ENCODE measurements around the gene NES. TPM values are rescaled to one million over a fixed set of nuclear protein-coding genes. Genes with fewer than 3 reads are reported as not detected.

Gene NES
- total RNA-seq, 4 donors from 2014 or later, result 59.9 to 65.3 (median 63.9) TPM

DNA sequence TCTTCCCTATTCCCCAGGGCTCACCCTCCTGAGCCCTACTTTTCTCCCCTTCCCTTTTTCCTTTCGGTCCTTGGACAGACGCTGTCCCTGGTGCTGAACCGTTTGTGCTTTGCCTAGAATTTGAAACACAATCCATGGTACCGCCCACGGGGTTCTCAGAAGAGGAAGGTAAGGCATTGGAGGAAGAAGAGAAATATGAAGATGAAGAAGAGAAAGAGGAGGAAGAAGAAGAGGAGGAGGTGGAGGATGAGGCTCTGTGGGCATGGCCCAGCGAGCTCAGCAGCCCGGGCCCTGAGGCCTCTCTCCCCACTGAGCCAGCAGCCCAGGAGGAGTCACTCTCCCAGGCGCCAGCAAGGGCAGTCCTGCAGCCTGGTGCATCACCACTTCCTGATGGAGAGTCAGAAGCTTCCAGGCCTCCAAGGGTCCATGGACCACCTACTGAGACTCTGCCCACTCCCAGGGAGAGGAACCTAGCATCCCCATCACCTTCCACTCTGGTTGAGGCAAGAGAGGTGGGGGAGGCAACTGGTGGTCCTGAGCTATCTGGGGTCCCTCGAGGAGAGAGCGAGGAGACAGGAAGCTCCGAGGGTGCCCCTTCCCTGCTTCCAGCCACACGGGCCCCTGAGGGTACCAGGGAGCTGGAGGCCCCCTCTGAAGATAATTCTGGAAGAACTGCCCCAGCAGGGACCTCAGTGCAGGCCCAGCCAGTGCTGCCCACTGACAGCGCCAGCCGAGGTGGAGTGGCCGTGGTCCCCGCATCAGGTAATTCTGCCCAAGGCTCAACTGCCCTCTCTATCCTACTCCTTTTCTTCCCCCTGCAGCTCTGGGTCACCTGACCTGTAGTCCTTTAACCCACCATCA lies 24.8 kb downstream of the NES start:
- Histone ChIP-seq H3K27ac (no peak overlapping the region), H3K27me3 (peaks cover 0 to 66% of the 10 kb centered on the region in 2 donors), H3K36me3 (no peaks in the 10 kb centered on the region), H3K9me3 (no peaks in the 10 kb centered on the region), H3K4me1 (peaks cover 0 to 11% (median 9%) of the 10 kb centered on the region in 4 donors), H3K4me3 (no peak overlapping the region)
- TF ChIP-seq POLR2A (IDR thresholded peaks at IDR 0.05) (no peak), EP300 (IDR thresholded peaks at IDR 0.05) (no peak)
- TF ChIP-seq, protein P1, sequence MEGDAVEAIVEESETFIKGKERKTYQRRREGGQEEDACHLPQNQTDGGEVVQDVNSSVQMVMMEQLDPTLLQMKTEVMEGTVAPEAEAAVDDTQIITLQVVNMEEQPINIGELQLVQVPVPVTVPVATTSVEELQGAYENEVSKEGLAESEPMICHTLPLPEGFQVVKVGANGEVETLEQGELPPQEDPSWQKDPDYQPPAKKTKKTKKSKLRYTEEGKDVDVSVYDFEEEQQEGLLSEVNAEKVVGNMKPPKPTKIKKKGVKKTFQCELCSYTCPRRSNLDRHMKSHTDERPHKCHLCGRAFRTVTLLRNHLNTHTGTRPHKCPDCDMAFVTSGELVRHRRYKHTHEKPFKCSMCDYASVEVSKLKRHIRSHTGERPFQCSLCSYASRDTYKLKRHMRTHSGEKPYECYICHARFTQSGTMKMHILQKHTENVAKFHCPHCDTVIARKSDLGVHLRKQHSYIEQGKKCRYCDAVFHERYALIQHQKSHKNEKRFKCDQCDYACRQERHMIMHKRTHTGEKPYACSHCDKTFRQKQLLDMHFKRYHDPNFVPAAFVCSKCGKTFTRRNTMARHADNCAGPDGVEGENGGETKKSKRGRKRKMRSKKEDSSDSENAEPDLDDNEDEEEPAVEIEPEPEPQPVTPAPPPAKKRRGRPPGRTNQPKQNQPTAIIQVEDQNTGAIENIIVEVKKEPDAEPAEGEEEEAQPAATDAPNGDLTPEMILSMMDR (IDR thresholded peaks at IDR 0.05), result no peak
- no peak for DNase-seq (ENCODE audit: low spot score in 2 of 2)
- WGBS, 2 donors, result 42 to 48% methylated on average over 12 to 16 of the region's 16 CpGs

DNA sequence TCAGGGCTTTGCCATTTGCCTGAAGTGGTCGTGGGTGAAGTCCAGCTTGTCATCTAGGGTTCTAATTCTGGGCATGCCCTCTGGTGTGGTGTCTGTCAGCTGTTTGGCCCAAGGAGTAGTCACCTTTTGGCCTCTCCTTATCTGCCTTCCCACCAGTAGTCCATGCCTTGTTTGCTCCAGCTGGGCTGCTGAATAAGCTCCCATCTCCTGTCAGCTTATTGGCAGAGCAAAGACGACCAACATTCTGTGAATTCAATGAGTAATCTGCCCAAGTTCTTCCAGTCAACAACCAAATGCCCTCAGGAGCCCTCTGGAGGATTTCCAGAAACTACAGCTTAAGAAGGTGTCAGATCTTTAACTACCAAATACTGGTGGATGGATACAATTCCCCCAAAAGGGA lies 28.3 kb downstream of the NES start:
- Histone ChIP-seq H3K4me3 (no peak overlapping the region), H3K4me1 (no peaks in the 10 kb centered on the region), H3K27me3 (peaks cover 0 to 82% of the 10 kb centered on the region in 2 donors), H3K36me3 (no peaks in the 10 kb centered on the region), H3K27ac (no peak overlapping the region), H3K9me3 (no peaks in the 10 kb centered on the region)
- WGBS, 2 donors, result 20 to 34% methylated on average over 2 of the region's 2 CpGs
- no peak for DNase-seq (ENCODE audit: low spot score in 2 of 2)
- no peak for TF ChIP-seq EP300 (IDR thresholded peaks at IDR 0.05)
- TF ChIP-seq, protein P1 (IDR thresholded peaks at IDR 0.05), result no peak
- no peak for TF ChIP-seq POLR2A (IDR thresholded peaks at IDR 0.05)

DNA sequence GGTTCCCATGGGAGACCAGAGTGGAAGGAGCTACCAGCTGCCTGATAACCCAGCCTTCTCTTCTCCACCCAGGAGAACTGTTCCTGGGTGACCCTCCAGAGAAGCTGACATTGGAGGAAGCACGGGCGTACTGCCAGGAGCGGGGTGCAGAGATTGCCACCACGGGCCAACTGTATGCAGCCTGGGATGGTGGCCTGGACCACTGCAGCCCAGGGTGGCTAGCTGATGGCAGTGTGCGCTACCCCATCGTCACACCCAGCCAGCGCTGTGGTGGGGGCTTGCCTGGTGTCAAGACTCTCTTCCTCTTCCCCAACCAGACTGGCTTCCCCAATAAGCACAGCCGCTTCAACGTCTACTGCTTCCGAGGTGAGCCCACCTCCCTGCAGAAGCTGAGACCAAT lies 28.7 kb downstream of the NES start:
- DNase-seq (ENCODE audit: low spot score in 2 of 2), result no peak
- peaks cover 0 to 82% of the 10 kb centered on the region in 2 donors for H3K27me3 ChIP-seq
- H3K36me3 ChIP-seq, result no peaks in the 10 kb centered on the region
- no peaks in the 10 kb centered on the region for H3K4me1 ChIP-seq
- 78 to 79% methylated on average over 9 to 10 of the region's 10 CpGs for WGBS, 2 donors
- H3K27ac ChIP-seq, result no peak overlapping the region
- no peaks in the 10 kb centered on the region for H3K9me3 ChIP-seq
- TF ChIP-seq, protein P1 (IDR thresholded peaks at IDR 0.05), result no peak
- TF ChIP-seq POLR2A (IDR thresholded peaks at IDR 0.05), result no peak
- no peak overlapping the region for H3K4me3 ChIP-seq

DNA sequence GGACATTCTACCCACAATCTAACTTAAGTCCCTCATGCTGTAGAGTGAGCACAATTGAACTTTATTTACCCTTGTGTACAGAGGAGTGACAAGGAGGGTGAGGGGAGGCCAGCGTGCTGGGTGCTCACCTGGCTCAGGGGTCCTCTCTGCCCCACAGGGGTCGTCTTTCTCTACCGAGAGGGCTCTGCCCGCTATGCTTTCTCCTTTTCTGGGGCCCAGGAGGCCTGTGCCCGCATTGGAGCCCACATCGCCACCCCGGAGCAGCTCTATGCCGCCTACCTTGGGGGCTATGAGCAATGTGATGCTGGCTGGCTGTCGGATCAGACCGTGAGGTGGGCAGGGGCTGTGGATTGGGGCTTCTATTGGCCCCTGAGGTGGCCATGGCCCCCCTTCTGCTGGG lies 29.9 kb downstream of the NES start:
- Histone ChIP-seq H3K27ac (no peak overlapping the region), H3K9me3 (no peaks in the 10 kb centered on the region), H3K4me1 (peaks cover 0 to 1% (median under 1%) of the 10 kb centered on the region in 4 donors), H3K36me3 (no peaks in the 10 kb centered on the region), H3K4me3 (no peak overlapping the region), H3K27me3 (peaks cover 0 to 93% of the 10 kb centered on the region in 2 donors)
- DNase-seq (ENCODE audit: low spot score in 2 of 2), result no peak
- TF ChIP-seq POLR2A (IDR thresholded peaks at IDR 0.05), result no peak
- no peak for TF ChIP-seq EP300 (IDR thresholded peaks at IDR 0.05)
- TF ChIP-seq, protein P1 (IDR thresholded peaks at IDR 0.05), result no peak
- WGBS, 2 donors, result 64 to 75% methylated on average over 8 to 10 of the region's 10 CpGs

DNA sequence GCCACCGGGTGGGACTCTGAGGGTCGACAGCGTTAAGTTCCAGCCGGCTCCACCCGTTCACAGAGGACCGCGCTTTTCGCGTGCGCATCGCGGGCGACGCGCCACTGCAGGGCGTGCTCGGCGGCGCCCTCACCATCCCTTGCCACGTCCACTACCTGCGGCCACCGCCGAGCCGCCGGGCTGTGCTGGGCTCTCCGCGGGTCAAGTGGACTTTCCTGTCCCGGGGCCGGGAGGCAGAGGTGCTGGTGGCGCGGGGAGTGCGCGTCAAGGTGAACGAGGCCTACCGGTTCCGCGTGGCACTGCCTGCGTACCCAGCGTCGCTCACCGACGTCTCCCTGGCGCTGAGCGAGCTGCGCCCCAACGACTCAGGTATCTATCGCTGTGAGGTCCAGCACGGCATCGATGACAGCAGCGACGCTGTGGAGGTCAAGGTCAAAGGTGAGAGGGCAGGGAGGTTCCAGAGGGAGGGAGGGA lies 30.4 kb downstream of the NES start:
- no peak overlapping the region for H3K27ac ChIP-seq
- DNase-seq (ENCODE audit: low spot score in 2 of 2), result no peak
- TF ChIP-seq EP300 (IDR thresholded peaks at IDR 0.05) (no peak), POLR2A (IDR thresholded peaks at IDR 0.05) (no peak)
- TF ChIP-seq, protein P1 (IDR thresholded peaks at IDR 0.05), result no peak
- H3K36me3 ChIP-seq, result no peaks in the 10 kb centered on the region
- peaks cover 0 to 7% (median 4%) of the 10 kb centered on the region in 4 donors for H3K4me1 ChIP-seq
- no peak overlapping the region for H3K4me3 ChIP-seq
- no peaks in the 10 kb centered on the region for H3K9me3 ChIP-seq
- H3K27me3 ChIP-seq, result peaks cover 0 to 96% of the 10 kb centered on the region in 2 donors
- 13 to 29% methylated on average over 23 to 32 of the region's 51 CpGs for WGBS, 2 donors

Measured in tibial nerve (tissue), 4 donors.